SK-N-SH treated with all-trans-retinoic acid at 6 μM for 48 hours (cell line): Measurements from ENCODE around the gene UCN3.

Experiments used
- ATAC-seq: fragments of 200-7000 bp; cut with Tn5 transposase; 3 replicates; pipeline ENCODE4 v1.9.1; 2020; ENCODE audit warnings: mild to moderate bottlenecking, moderate library complexity
- BACH2 ChIP-seq: fragments of 250-450 bp; sonication (Bioruptor Pico); IDR thresholded peaks from 2 replicates; pipeline ENCODE4 v1.9.0; 2021; ENCODE audit warnings: mild to moderate bottlenecking, borderline replicate concordance
- CREB5 ChIP-seq: fragments of 250-450 bp; sonication (Bioruptor Pico); IDR thresholded peaks from 2 replicates; pipeline ENCODE4 v1.5.1; 2020; ENCODE audit warnings: low read depth, mild to moderate bottlenecking, moderate library complexity
- CSDC2 ChIP-seq: fragments of 250-450 bp; sonication (Bioruptor Pico); IDR thresholded peaks from 2 replicates; pipeline ENCODE4 v1.5.0; 2020; ENCODE audit warnings: mild to moderate bottlenecking, moderate library complexity
- CSRNP3 ChIP-seq: fragments of 250-450 bp; sonication (Bioruptor Pico); IDR thresholded peaks from 2 replicates; pipeline ENCODE4 v1.5.1; 2021; ENCODE audit warnings: mild to moderate bottlenecking, moderate library complexity
- ESRRG ChIP-seq: fragments of 250-450 bp; sonication (Bioruptor Pico); IDR thresholded peaks from 2 replicates; pipeline ENCODE4 v1.6.1; 2021; ENCODE audit warnings: mild to moderate bottlenecking
- GLIS3 ChIP-seq: fragments of 250-450 bp; sonication (Bioruptor Pico); IDR thresholded peaks from 2 replicates; pipeline ENCODE4 v1.5.0; 2020; ENCODE audit warnings: mild to moderate bottlenecking, moderate library complexity
- ISL1 ChIP-seq: fragments of 250-450 bp; sonication (Bioruptor Pico); IDR thresholded peaks from 2 replicates; pipeline ENCODE4 v2.1.2; 2022; ENCODE audit warnings: mild to moderate bottlenecking, moderate library complexity
- OSR1 ChIP-seq: fragments of 250-450 bp; sonication (Bioruptor Pico); IDR thresholded peaks from 2 replicates; pipeline ENCODE4 v1.8.0; 2022; ENCODE audit warnings: moderate library complexity, mild to moderate bottlenecking, inconsistent platforms
- POU6F1 ChIP-seq: fragments of 250-450 bp; sonication (Bioruptor Pico); IDR thresholded peaks from 2 replicates; pipeline ENCODE4 v1.8.0; 2021; ENCODE audit warnings: low read depth, mild to moderate bottlenecking, moderate library complexity, borderline replicate concordance
- PPARA ChIP-seq: fragments of 250-450 bp; sonication (Bioruptor Pico); IDR thresholded peaks from 2 replicates; pipeline ENCODE4 v1.5.0; 2020; ENCODE audit warnings: mild to moderate bottlenecking, borderline replicate concordance
- RARB ChIP-seq: fragments of 250-450 bp; sonication (Bioruptor Pico); IDR thresholded peaks from 2 replicates; pipeline ENCODE4 v1.8.0; 2021; ENCODE audit warnings: mild to moderate bottlenecking, moderate library complexity
- SNAI2 ChIP-seq: fragments of 250-450 bp; sonication (Bioruptor Pico); IDR thresholded peaks from 2 replicates; pipeline ENCODE4 v1.5.0; 2020; ENCODE audit warnings: mild to moderate bottlenecking, moderate library complexity
- TCF4 ChIP-seq: fragments of 250-450 bp; sonication (Bioruptor Pico); IDR thresholded peaks from 2 replicates; pipeline ENCODE4 v1.8.0; 2021; ENCODE audit warnings: mild to moderate bottlenecking, moderate library complexity, borderline replicate concordance
- TSHZ2 ChIP-seq: fragments of 250-450 bp; sonication (Bioruptor Pico); IDR thresholded peaks from 2 replicates; pipeline ENCODE4 v1.5.0; 2020; ENCODE audit warnings: mild to moderate bottlenecking, moderate library complexity
- ZC3H10 ChIP-seq: fragments of 250-450 bp; sonication (Bioruptor Pico); IDR thresholded peaks from 2 replicates; pipeline ENCODE4 v1.5.1; 2021; ENCODE audit warnings: mild to moderate bottlenecking, moderate library complexity
- ZFP3 ChIP-seq: fragments of 250-450 bp; sonication (Bioruptor Pico); IDR thresholded peaks from 2 replicates; pipeline ENCODE4 v1.5.0; 2020; ENCODE audit warnings: mild to moderate bottlenecking, moderate library complexity
- ZFP30 ChIP-seq: fragments of 450-650 bp; formaldehyde crosslinking; IDR thresholded peaks from 2 replicates; pipeline ENCODE4 v1.5.0; 2022; ENCODE audit warnings: mild to moderate bottlenecking, moderate library complexity
- ZNF565 ChIP-seq: fragments of 450-650 bp; formaldehyde crosslinking; conservative IDR thresholded peaks from 2 replicates; pipeline ENCODE4 v1.5.0; 2020; ENCODE audit warnings: low read depth, mild to moderate bottlenecking, moderate library complexity
- ZNF8 ChIP-seq: fragments of 450-650 bp; formaldehyde crosslinking; IDR thresholded peaks from 2 replicates; pipeline ENCODE4 v1.5.0; 2020; ENCODE audit warnings: mild to moderate bottlenecking, moderate library complexity

The UCN3 gene

GRCh38 chr10:5423771-5424170, 59.0 kb downstream of the UCN3 start:
- TF ChIP-seq ZC3H10 (no peak), POU6F1 (CRISPR knock-in tag) (no peak), CSRNP3 (no peak), PPARA (CRISPR knock-in tag) (no peak), SNAI2 (CRISPR knock-in tag) (no peak), ESRRG (CRISPR knock-in tag) (no peak), ZFP30 (CRISPR knock-in tag) (no peak), GLIS3 (CRISPR knock-in tag) (no peak), CSDC2 (CRISPR knock-in tag) (no peak), TSHZ2 (CRISPR knock-in tag) (no peak), BACH2 (no peak), ZFP3 (no peak), OSR1 (CRISPR knock-in tag) (no peak), RARB (no peak), ZNF8 (CRISPR knock-in tag) (no peak), ISL1 (CRISPR knock-in tag) (no peak), TCF4 (CRISPR knock-in tag) (no peak), ZNF565 (CRISPR knock-in tag) (no peak), CREB5 (CRISPR knock-in tag) (no peak)
- no peak for ATAC-seq
